Germinal center (tissue), 1 donor: ENCODE results near the gene IL2RA.
A peak's percentile ranks its signal among the peaks of the same experiment; 100 is the strongest.
"Not testable (repeated sequence)": the region's sequence is repeated elsewhere in the genome, so short reads cannot be mapped to it uniquely, and the experiment has no call there.

ENCODE experiments used
- DNase-seq: peaks from one replicate; pipeline ENCODE4 v3.0.0; 2012; ENCODE audit warnings: mixed read lengths, low spot score

Gene IL2RA

GRCh38 chr10:6056411-6057135 lies 5.6 kb downstream of the IL2RA start:
- no peak for DNase-seq

- DNase-seq = no peak
Measured at GRCh38 chr10:6055929-6056328, 6.2 kb downstream of the IL2RA start.

DNA sequence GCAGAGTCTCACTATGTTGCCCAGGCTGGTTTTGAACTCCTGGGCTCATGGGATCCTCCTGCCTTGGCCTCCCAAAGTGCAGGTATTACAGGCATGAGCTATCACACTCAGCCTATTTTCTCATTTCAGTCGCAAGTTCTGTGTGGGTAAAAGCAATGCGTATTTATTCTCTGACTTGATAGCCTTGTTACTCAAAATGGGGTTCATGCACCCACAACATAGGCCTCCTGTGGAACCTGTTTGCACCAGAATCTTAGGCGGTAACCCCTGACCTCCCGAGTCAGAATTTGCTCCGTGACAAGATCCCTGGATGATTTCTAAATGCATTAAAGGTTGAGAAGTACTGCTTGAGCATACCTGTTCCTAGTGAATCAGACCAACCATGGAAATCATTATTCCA lies 7.3 kb downstream of the IL2RA start:
- DNase-seq = no peak

DNA sequence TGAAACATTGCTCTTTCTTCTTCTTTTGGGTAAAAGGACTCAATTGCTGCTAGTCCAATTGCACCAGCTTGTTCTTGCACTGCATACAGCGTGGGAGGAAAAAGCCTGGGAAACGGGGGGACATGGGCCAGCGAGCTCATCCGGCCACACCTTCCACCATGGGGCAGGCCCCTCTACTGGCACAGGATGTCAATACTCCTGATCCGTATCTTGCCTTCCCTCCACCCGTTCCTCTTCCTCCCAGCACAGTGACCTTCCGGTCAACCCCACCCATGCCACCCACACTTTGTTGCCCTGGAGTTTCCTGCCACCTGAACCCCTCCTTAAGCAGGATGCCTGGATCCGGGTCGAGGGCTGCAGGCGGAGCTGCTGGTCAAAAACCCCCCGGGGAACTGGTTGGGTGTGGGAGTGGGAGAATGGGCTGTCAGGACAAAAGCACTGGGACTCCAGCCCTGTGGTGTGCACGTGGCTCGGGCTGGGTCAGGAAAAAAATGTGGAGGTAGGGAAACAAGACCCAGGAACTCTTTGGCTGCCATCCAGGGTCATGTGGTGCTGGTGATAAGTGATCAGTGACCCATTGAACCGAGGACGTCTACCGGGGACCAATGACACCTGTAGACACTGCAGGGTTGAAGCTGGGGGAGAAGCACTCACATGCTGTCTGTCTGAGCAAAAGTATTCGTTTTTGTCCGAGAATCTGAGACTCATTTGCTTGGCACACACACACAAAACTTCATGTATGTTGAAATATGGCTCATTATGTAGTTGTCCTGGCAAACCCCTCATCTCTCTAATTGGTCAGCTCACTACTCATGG lies 8.1 kb downstream of the IL2RA start:
- no peak for DNase-seq

GRCh38 chr10:6053303-6053702 lies 8.9 kb downstream of the IL2RA start:
- DNase-seq = no peak

DNA sequence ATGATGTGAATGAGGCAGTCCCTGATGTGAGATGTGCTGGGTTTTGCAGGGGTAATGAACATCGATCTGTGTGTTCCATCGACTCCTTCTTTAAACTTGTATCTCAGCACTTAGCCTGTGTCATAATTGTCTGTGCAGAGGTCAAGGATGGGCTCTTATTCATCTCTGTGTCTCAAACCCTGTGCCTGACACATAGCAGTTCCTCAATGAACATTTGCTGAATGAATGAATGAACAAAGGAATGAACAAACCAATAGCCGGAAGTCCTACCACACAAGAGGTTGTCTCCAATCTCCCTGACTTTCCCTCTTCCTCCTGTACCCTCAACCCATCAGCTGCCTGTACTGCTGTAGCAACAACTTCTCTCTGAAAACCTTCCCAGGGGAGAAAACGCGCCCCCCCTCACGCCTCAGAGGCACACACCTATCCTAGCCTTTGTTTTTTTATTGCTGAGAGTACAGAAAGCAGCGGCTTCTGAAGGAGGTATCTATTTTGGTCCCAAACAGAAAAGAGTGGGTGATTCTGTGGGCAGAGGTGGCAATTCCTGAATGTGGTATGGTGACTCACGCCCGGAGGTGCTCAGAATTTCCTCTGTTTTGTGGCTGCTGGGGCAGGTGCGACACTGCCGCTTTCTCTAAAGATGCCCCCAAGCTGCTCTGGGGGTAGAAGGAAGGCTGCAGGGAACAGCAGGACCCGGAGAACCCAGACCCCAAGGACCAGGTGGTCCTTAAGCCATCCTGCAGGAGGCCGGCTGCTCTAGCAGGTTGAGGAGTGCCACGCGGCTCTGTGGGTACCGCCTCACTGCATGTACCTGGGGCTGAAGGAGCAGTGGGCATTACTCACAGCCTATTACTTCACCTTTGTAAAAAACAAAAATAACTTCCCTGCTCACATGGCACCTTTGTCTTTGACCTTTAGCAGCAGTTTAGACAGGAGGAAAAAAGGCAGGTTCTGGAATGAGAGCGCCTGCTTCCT lies 9.6 kb downstream of the IL2RA start:
- DNase-seq = peak; percentile 34

DNA sequence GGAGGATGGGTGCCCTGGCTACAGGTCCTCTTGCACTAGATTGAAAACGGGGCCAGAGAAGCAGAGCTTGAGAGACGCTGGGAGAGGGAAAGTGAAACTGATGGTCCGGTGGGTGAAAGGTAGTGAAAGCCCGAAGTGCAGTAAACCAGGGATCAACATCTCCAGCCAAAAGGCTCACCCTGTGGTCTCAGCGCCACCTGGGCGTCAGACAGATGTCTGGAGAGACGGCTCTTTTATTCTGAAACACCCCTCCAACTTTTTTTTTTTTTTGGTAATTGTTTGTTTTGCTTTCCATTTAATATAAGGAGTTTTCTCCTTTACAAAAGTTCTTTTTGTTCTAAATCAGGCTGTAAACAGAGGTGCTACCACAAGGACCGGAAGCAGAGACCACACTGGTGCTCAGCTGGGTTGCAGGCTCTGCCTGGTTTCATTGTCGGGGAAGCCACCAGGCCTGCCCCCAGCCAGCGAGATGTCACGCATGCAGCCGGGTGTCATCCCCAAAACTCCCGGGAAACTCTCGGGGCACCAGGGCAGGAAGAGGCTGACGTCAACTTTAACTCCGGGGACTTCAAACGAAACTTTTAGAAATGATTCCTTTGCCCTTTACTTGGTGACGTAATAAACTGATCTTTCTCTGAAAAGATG lies 11.2 kb downstream of the IL2RA start:
- DNase-seq = peak; percentile 81

DNA sequence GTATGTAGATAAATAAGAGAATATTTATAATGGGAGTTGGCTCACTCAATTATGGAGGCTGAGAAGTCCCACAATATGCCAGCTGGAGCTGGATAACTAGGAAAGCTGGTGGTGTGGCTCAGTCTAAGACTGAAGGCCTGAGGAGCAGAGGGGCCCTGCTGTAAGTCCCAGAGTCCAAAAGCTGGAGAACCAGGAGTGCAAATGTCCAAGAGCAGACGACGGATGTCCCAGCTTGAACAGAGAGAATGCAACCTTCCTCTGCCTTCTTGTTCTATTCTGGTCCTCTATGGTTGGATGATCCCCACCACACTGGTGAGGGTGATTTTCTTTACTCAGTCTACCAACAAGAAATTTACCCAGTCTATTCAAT lies 13.2 kb downstream of the IL2RA start:
- no peak for DNase-seq

GRCh38 chr10:6048281-6049030 lies 13.7 kb downstream of the IL2RA start:
- no peak for DNase-seq

- DNase-seq = no peak
Measured at GRCh38 chr10:6047847-6048246, 14.3 kb downstream of the IL2RA start.

DNA sequence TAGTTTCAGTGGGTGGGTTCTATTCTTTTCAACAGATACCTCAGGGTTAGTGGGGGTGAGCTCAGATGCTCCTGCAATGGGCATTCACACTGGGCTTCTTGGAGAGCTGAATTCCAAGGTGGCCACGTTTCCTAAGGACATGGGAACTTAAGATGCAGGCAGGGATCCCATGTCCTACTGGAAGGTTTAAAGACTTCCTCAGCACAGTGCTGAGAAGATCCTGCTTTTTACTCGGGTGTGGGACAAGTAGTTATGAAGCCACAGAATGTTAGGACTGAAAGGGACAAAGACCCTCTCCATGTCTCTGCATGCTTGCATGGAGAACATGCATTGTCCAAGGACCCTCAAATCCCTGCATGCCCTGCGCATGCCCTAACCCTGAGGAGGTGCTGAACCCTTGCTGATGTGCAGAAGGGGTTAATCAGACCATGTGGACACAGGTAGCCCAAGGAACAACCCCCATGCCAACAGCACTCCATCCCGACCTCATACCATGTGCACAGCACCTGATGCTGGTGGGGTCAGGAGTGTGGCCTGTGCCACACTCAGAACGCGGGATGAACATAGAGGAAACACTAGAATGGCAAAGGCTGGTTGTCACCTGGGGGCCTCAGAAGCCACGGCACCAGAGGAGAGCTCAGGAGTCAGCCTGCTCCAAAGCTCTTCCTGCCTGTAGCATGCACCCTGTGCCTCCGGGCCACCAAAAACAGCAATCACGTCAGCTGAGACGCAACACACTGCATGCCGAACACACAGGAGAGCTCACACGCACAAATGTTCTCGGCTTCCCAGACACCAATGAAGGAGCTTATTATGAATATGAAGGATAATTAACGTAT lies 15.2 kb downstream of the IL2RA start:
- no peak for DNase-seq

DNA sequence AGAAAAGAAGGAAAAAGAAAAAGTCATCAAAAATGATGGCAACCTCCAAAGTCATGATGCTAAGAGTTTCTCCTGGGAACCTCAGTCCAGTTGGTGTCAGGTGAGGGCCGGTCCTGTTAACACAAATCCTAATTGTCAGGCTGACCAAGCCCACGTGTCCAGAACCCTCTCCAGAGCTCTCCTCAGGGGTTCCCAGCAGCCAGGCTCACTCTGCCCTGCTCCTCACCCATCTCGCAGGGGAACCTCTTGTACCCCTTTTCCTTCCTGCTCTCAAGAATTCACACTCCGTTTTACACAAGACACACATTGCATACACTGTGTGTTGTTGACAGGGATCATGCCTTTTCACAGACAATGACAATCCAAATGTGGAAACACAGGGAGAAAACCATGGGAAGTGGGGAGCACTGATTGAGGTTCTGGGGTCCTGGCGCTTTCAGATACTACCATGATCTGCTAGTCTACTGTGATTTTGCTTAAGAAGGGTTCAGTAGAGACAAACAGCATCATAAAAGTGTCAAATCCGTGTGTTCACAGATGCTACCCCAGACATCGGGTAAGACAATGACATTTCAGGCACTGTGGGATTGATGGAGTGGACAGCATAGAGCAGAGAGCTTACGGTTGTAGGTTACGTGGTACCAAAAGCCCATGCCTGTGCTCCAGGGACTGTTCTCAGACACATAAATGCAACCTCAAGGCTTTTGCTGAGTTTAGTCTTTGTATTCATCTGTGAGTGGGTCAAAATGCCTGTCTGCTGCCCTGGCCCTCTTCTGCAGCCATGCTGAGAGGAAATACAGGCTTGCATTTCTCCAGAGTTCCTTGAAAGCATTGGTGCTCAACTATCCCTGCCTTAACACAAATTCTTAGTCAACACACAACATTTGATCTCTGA lies 16.0 kb downstream of the IL2RA start:
- DNase-seq = no peak

- DNase-seq = no peak
Measured at GRCh38 chr10:6045314-6045848, 16.8 kb downstream of the IL2RA start.

DNA sequence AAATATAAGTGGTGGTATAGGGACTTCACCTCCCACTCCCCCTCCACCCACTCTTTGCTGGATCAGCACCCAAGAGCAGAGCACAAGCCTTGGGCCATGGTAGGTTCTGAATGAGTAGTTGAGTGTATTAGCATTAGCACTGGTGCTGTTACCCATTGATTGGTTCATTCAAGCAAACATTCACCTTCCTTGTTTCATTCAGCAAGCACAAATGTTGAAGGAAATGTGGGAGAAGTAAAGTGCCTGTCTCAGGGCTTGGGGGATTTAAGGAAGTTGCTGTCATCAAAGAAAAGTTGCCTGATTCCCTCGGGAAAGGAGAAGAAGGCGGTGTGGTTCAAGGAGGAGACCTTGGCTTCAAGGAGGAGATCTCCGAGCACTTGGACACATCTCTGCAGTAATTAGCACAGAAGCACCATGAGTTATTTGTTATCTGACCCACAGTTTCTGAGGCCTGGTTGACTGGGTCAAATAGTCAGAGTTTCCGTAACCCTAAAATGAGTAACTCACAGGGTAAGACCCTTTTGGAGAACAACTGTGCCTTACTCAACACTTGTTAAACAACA lies 17.3 kb downstream of the IL2RA start:
- no peak for DNase-seq

DNA sequence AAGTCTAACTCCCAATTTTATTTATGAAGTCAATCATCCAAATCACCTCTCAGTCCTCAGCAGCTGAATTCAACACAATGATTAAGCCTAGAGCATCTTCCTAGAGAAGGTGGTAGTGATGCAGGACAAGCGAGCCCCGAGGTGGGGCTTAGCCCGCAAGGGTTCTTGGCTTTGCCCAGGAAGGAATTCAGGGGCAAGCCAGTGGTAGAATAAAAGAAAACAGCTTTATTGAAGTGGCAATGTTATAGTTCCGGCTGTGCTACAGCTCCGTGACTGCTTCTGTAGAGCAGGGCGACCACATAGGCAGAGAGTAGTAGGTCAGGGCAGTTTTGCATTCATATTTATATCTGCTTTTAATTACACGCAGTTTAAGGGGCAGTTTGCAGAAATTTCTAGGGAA lies 18.1 kb downstream of the IL2RA start:
- DNase-seq = no peak

DNA sequence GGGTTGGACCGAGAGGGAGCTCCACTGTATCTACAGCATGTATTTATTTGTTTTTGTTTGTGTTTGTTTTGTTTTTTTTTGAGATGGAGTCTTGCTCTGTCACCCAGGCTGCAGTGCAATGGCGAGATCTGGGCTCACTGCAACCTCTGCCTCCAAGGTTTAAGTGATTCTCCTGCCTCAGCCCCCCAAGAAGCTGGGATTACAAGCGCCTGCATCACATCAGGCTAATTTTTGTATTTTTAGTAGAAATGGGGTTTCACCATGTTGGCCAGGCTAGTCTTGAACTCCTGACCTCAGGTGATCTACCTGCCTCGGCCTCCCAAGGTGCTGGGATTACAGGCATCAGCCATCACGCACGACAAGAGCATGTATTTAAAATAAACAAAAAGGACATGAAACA lies 18.8 kb downstream of the IL2RA start:
- not testable (repeated sequence) for DNase-seq

- no peak for DNase-seq
Measured at GRCh38 chr10:6040205-6040604, 22.0 kb downstream of the IL2RA start.

- DNase-seq = no peak
Measured at GRCh38 chr10:6039711-6040110, 22.5 kb downstream of the IL2RA start.
